Naive B cell (primary cell): ENCODE measurements around the gene RGCC. TPM values are rescaled to one million over a fixed set of nuclear protein-coding genes. Genes with fewer than 3 reads are reported as not detected.
A peak's percentile ranks its signal among the peaks of the same experiment; 100 is the strongest.

Source experiments
- ATAC-seq, 2 donors: fragments of 150-1000 bp; cut with Tn5 transposase; 2 replicates each; pipeline ENCODE4 v1.10.0; 2021; ENCODE audit warnings: low read depth in 2 of 2, mild to moderate bottlenecking in 2 of 2, moderate library complexity in 2 of 2
- DNase-seq: peaks from one replicate; pipeline ENCODE4 v3.0.0; 2022
- H3K27ac Mint-ChIP-seq, 6 donors: one replicate each; pipeline ENCODE4 v1.8.0; 2020 to 2022; ENCODE audit warnings: mild to moderate bottlenecking in 6 of 6, mixed read lengths in 6 of 6, moderate library complexity in 5 of 6, inconsistent platforms in 2 of 6
- H3K27me3 Mint-ChIP-seq, 3 donors: one replicate each; pipeline ENCODE4 v1.8.0; 2021 to 2022; ENCODE audit warnings: mixed read lengths in 3 of 3, mild to moderate bottlenecking in 1 of 3
- H3K36me3 Mint-ChIP-seq, 2 donors: one replicate each; pipeline ENCODE4 v1.8.0; 2020 to 2022; ENCODE audit warnings: mixed read lengths in 2 of 2, inconsistent platforms in 1 of 2, mild to moderate bottlenecking in 1 of 2
- H3K4me1 Mint-ChIP-seq, 3 donors: one replicate each; pipeline ENCODE4 v1.8.0; 2020 to 2022; ENCODE audit warnings: mixed read lengths in 3 of 3, inconsistent platforms in 1 of 3, mild to moderate bottlenecking in 1 of 3, moderate library complexity in 1 of 3
- H3K4me3 Mint-ChIP-seq, 8 donors: one replicate each; pipeline ENCODE4 v1.8.0; 2020 to 2022; ENCODE audit warnings: mild to moderate bottlenecking in 8 of 8, mixed read lengths in 8 of 8, moderate library complexity in 8 of 8, inconsistent platforms in 2 of 8
- H3K9me3 Mint-ChIP-seq, 7 donors: one replicate each; pipeline ENCODE4 v1.8.0; 2020 to 2022; ENCODE audit warnings: mixed read lengths in 7 of 7, mild to moderate bottlenecking in 5 of 7, inconsistent platforms in 2 of 7, moderate library complexity in 1 of 7
- polyA plus RNA-seq, 6 donors: library from polyadenylated mRNA; unstranded; fragments of 300-500 nt; fragmentation: Illumina TruSeq; gene quantifications; one replicate each; pipeline ENCODE4 v1.2.3, GENCODE V29; 2021; ENCODE audit warnings: low read depth in 6 of 6

RGCC gene
- polyA plus RNA-seq, 6 donors from 2014 or later = 0.88 to 7.7 (median 2.5) TPM; not detected in 1

DNA sequence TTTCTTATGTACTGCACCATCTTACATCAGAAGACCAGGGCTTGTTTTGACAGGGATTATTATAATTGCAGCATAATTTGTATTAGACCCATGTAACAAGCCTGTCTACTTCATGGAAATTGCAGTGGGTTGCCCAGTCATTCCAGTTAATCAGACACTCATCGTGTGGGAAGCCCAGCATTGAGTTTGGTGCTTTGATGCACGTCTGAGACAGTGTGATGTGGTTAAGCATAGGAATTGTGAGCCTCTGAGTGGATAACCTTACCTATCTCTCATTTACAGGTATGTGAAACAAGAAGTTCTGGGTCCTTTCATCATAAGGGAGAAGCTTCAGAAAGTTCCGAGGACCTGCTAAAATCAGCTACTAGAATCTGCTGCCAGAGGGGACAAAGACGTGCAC is 12.8 kb downstream of the RGCC start:
- no peaks in the 10 kb centered on the region for H3K27me3 Mint-ChIP-seq
- peaks cover 0 to 4% (median 0%) of the 10 kb centered on the region in 7 donors for H3K9me3 Mint-ChIP-seq
- no peaks in the 10 kb centered on the region for H3K36me3 Mint-ChIP-seq
- ATAC-seq (no peak), DNase-seq (no peak)
- H3K27ac Mint-ChIP-seq = no peak overlapping the region
- no peak overlapping the region for H3K4me3 Mint-ChIP-seq
- peaks cover 10 to 14% (median 13%) of the 10 kb centered on the region in 3 donors for H3K4me1 Mint-ChIP-seq

DNA sequence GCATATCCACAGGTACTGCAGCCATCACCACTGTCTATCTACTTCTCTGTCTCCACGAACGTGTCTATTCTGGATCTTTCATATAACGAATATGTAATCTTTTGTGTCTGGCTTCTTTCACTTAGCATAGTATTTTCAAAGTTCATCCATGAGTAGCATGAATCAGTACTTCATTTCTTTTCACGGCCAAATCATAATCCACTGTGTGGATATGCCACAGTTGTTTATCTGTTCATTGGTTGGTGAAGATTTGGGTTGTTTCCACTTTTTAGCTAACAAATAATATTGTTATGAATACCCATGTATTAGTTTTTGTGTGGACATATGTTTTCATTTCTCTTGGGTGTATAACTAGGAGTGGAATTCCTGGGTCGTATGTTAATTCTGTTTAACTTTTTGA is 14.4 kb downstream of the RGCC start:
- peak overlapping the region in 1 of 6 donors; percentile 23 for H3K27ac Mint-ChIP-seq
- no peaks in the 10 kb centered on the region for H3K27me3 Mint-ChIP-seq
- peaks cover 0 to 12% (median 4%) of the 10 kb centered on the region in 7 donors for H3K9me3 Mint-ChIP-seq
- peaks cover 0 to 2% (median 0%) of the 10 kb centered on the region in 3 donors for H3K4me1 Mint-ChIP-seq
- DNase-seq = no peak
- H3K4me3 Mint-ChIP-seq = no peak overlapping the region
- ATAC-seq = no peak
- H3K36me3 Mint-ChIP-seq = no peaks in the 10 kb centered on the region

DNA sequence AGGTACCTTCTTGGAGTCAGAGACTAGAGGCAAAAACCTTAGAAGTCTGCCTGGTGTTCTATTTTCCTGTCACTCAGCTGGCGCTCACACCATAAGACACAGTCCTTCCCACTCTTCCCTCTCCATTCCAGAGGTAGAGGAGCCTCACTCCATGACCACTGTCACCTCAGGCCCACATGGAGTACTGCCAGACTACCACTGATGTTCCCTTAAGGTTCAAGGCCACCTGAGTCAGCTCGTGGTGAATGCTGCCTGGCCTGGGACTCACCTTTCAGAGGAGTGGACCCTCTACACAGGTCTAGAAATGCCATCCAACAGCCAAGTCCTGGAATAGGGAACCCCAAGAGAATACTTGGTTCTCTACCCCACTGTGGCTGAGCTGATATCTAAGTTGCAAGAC is 29.9 kb downstream of the RGCC start:
- DNase-seq (no peak), ATAC-seq (no peak)
- Mint-ChIP-seq H3K4me1 (peaks cover 6 to 7% (median 7%) of the 10 kb centered on the region in 3 donors), H3K27me3 (peaks cover 0 to 10% (median 0%) of the 10 kb centered on the region in 3 donors), H3K27ac (no peak overlapping the region), H3K4me3 (no peak overlapping the region), H3K36me3 (peaks cover 13 to 25% of the 10 kb centered on the region in 2 donors), H3K9me3 (peaks cover 12 to 29% (median 19%) of the 10 kb centered on the region in 7 donors)

GRCh38 chr13:41488124-41488523 is 30.8 kb downstream of the RGCC start:
- H3K27ac Mint-ChIP-seq = no peak overlapping the region
- H3K27me3 Mint-ChIP-seq = peaks cover 0 to 6% (median 0%) of the 10 kb centered on the region in 3 donors
- peaks cover 15 to 16% (median 16%) of the 10 kb centered on the region in 3 donors for H3K4me1 Mint-ChIP-seq
- DNase-seq = no peak
- H3K9me3 Mint-ChIP-seq = peaks cover 9 to 23% (median 14%) of the 10 kb centered on the region in 7 donors
- H3K4me3 Mint-ChIP-seq = no peak overlapping the region
- ATAC-seq = no peak
- H3K36me3 Mint-ChIP-seq = peaks cover 13 to 25% of the 10 kb centered on the region in 2 donors

DNA sequence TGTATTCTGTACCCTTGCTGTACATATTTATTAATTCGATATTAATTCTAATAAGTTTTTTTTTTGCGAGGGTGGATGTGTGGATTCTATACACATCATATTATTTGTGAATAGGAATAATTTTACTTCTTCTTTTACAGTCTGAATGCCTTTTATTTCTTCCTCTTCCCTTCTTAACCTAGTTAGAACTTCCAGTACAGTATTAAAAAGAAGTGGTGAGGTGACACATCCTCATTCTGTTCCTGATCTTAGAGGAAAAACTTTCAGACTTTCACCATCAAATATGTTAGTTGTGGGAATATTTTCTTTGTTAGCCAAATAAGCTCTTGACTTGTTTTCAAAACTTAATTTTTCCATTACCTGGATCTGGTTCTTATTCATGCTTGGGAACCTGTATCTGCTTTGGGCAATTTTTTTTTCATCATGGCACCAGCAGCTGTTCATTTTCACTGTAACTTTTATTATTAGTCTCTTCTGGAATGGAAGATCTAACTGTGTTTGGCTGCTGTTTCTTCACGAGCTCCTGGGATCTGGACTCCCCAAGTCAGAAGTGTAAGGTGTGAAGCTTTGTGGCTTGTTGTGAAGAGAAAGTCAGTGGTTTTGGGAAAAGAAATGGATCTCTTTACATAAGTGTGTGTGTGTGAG is 33.1 kb downstream of the RGCC start:
- peaks cover 13 to 17% of the 10 kb centered on the region in 2 donors for H3K36me3 Mint-ChIP-seq
- ATAC-seq = no peak
- peak overlapping the region in 2 of 6 donors; percentile 66 to 84 for H3K27ac Mint-ChIP-seq
- DNase-seq = no peak
- H3K9me3 Mint-ChIP-seq = peaks cover 7 to 16% (median 12%) of the 10 kb centered on the region in 7 donors
- peaks cover 27 to 29% (median 27%) of the 10 kb centered on the region in 3 donors for H3K4me1 Mint-ChIP-seq
- H3K27me3 Mint-ChIP-seq = peaks cover 0 to 11% (median 0%) of the 10 kb centered on the region in 3 donors
- H3K4me3 Mint-ChIP-seq = peak overlapping the region in 1 of 8 donors; percentile 13

- peaks cover under 1 to 7% (median 3%) of the 10 kb centered on the region in 7 donors for H3K9me3 Mint-ChIP-seq
- peak overlapping the region in 1 of 6 donors; percentile 66 for H3K27ac Mint-ChIP-seq
- peaks cover 5 to 8% of the 10 kb centered on the region in 2 donors for H3K36me3 Mint-ChIP-seq
- DNase-seq (no peak), ATAC-seq (no peak)
- H3K4me1 Mint-ChIP-seq = peaks cover 27 to 30% (median 29%) of the 10 kb centered on the region in 3 donors
- H3K27me3 Mint-ChIP-seq = peaks cover 0 to 4% (median 0%) of the 10 kb centered on the region in 3 donors
- H3K4me3 Mint-ChIP-seq = no peak overlapping the region
These were observed 34.1 kb downstream of the RGCC start for GRCh38 chr13:41491436-41491835.

GRCh38 chr13:41492432-41493260 is 35.3 kb downstream of the RGCC start:
- ATAC-seq = peak; percentile 88 to 90
- Mint-ChIP-seq H3K9me3 (peaks cover 0 to 2% (median 0%) of the 10 kb centered on the region in 7 donors), H3K4me3 (peak overlapping the region in 5 of 8 donors; percentile 21 to 80 (median 70)), H3K27me3 (peaks cover 0 to 5% (median 4%) of the 10 kb centered on the region in 3 donors), H3K27ac (peak overlapping the region in 4 of 6 donors; percentile 66 to 95 (median 78)), H3K4me1 (peaks cover 27 to 31% (median 29%) of the 10 kb centered on the region in 3 donors), H3K36me3 (no peaks in the 10 kb centered on the region)
- peak; percentile 46 for DNase-seq

GRCh38 chr13:41494202-41494601 is 36.9 kb downstream of the RGCC start:
- Mint-ChIP-seq H3K27ac (peak overlapping the region in 2 of 6 donors; percentile 1 to 66), H3K36me3 (no peaks in the 10 kb centered on the region)

DNA sequence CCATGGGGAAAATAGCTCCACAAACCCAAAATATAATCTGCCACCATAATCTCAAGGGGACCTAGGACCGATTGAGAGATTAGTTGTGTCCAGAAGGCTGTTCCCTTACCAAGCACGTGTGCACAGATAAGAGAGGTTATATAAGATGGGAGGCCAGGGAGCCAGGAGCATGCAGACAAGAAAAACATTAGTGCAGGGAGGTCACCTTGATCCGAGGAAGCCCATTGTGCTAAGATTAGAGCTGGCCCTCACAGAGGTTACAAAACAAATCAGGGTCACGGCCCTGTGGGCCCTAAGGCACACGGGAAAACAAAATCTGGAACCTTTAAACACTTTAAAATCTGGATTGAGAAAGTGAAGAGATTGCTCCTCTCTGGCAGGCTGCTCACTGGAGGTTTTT is 37.7 kb downstream of the RGCC start:
- H3K4me3 Mint-ChIP-seq = no peak overlapping the region

More at GRCh38 chr13:41494202-41494601, 36.9 kb downstream of the RGCC start:
- Mint-ChIP-seq H3K4me3 (peak overlapping the region in 1 of 8 donors; percentile 9), H3K27me3 (peaks cover 0 to 6% (median 4%) of the 10 kb centered on the region in 3 donors), H3K9me3 (peaks cover 0 to 2% (median 0%) of the 10 kb centered on the region in 7 donors), H3K4me1 (peaks cover 29 to 33% (median 32%) of the 10 kb centered on the region in 3 donors)
- ATAC-seq (no peak), DNase-seq (no peak)

GRCh38 chr13:41496420-41497234 is 39.3 kb downstream of the RGCC start:
- H3K36me3 Mint-ChIP-seq = no peaks in the 10 kb centered on the region
- H3K4me3 Mint-ChIP-seq = no peak overlapping the region
- no peak for ATAC-seq
- H3K27me3 Mint-ChIP-seq = peaks cover 0 to 6% (median 4%) of the 10 kb centered on the region in 3 donors
- H3K9me3 Mint-ChIP-seq = no peaks in the 10 kb centered on the region
- DNase-seq = no peak
- H3K4me1 Mint-ChIP-seq = peaks cover 52 to 55% (median 54%) of the 10 kb centered on the region in 3 donors
- peak overlapping the region in 3 of 6 donors; percentile 10 to 66 (median 32) for H3K27ac Mint-ChIP-seq

More for the DNA sequence above, 37.7 kb downstream of the RGCC start:
- Mint-ChIP-seq H3K9me3 (peaks cover 0 to 2% (median 0%) of the 10 kb centered on the region in 7 donors), H3K4me1 (peaks cover 37 to 42% (median 39%) of the 10 kb centered on the region in 3 donors), H3K27me3 (peaks cover 0 to 6% (median 4%) of the 10 kb centered on the region in 3 donors), H3K36me3 (no peaks in the 10 kb centered on the region), H3K27ac (peak overlapping the region in 1 of 6 donors; percentile 66)
- no peak for DNase-seq
- no peak for ATAC-seq

GRCh38 chr13:41497436-41497835 is 40.1 kb downstream of the RGCC start:
- H3K36me3 Mint-ChIP-seq = no peaks in the 10 kb centered on the region
- no peaks in the 10 kb centered on the region for H3K9me3 Mint-ChIP-seq
- DNase-seq (no peak), ATAC-seq (no peak)
- H3K27me3 Mint-ChIP-seq = peaks cover 0 to 6% (median 4%) of the 10 kb centered on the region in 3 donors
- no peak overlapping the region for H3K4me3 Mint-ChIP-seq
- H3K4me1 Mint-ChIP-seq = peaks cover 52 to 57% (median 54%) of the 10 kb centered on the region in 3 donors
- H3K27ac Mint-ChIP-seq = peak overlapping the region in 1 of 6 donors; percentile 9

GRCh38 chr13:41499452-41499851 is 42.1 kb downstream of the RGCC start:
- peaks cover 0 to 11% (median 3%) of the 10 kb centered on the region in 7 donors for H3K9me3 Mint-ChIP-seq

More at GRCh38 chr13:41499452-41499851, 42.1 kb downstream of the RGCC start:
- Mint-ChIP-seq H3K4me1 (peaks cover 47 to 49% (median 47%) of the 10 kb centered on the region in 3 donors), H3K27ac (peak overlapping the region in 2 of 6 donors; percentile 33 to 62), H3K4me3 (peak overlapping the region in 1 of 8 donors; percentile 67), H3K27me3 (peaks cover 0 to 6% (median 4%) of the 10 kb centered on the region in 3 donors), H3K36me3 (peaks cover 4 to 12% of the 10 kb centered on the region in 2 donors)
- ATAC-seq (no peak), DNase-seq (no peak)
